ENCODE results near the gene NCAPG2.
A peak's percentile ranks its signal among the peaks of the same experiment; 100 is the strongest.

NCAPG2 gene

DNA sequence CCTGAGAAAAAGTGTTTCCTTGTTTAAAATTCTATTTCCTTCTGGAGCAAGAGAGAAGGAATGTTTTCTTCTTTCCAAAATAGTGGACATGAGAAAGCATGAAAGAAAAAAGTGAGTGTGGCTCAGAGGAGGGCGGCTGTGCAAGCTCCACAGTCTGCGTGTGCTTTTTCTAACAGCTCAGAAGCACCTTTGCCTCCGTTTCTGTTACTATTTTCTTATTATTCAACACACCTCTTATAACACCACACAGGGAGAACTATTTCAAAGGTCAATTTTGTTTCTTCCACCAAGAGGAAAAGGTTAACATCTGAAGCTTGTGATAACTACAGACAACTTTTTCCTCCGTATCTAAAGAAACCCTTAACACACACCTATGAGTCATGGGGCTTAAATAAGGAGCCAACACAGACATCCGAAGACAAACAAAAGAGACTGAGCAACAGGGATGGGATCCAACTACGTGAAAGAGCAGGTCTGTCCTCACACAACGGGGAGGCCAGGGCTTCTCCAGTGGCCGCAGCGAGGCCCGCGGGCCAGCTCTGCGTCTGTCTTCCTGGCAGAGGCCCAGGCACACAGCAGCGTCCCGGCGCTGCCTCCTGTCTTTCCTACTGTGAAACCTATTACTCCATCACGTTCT is 36.2 kb upstream of the NCAPG2 start:
- H3K9me3 Mint-ChIP-seq, result no peaks in the 10 kb centered on the region
- peaks cover 13% of the 10 kb centered on the region for H3K4me1 Mint-ChIP-seq (ENCODE audit: low read depth)
- peaks cover 93% of the 10 kb centered on the region for H3K36me3 Mint-ChIP-seq (ENCODE audit: low read depth)
- no peaks in the 10 kb centered on the region for H3K27me3 Mint-ChIP-seq
- no peak overlapping the region for H3K4me3 Mint-ChIP-seq
- peak overlapping the region; percentile 81 for H3K27ac Mint-ChIP-seq
- no peak for DNase-seq

DNA sequence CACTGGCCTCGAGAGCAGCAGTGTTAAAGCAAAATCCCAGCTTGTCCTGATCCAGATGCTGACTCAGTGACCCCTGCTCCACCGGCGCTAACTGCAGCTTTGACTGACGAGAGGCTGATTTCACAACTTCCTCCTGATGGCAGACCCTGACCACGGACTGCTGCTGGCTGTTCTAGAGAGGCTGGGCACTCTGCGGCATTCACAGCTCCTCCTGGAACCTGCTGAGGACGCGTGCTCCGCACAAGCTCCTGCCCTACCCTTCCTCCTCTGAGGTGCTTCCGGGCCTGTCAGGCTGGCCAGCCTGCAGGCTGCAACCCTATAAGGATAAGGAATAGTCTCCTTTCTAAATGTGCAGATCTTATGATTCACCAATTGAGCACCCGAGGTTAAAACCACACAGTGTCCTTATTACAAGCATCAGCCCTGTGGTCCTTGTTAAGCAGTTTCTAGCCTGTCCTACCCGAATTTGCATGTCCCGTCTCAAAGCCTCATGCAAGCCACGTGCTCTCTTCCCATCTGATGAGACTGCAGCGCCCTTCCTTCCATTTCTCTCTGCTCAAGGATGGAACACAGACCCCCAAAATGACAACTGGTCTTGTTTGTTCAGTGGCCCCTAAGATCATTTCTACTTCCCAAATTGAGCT is 35.5 kb upstream of the NCAPG2 start:
- no peaks in the 10 kb centered on the region for H3K9me3 Mint-ChIP-seq
- peak overlapping the region; percentile 81 for H3K27ac Mint-ChIP-seq
- no peak for DNase-seq
- peaks cover 93% of the 10 kb centered on the region for H3K36me3 Mint-ChIP-seq (ENCODE audit: low read depth)
- H3K4me1 Mint-ChIP-seq (ENCODE audit: low read depth), result peaks cover 13% of the 10 kb centered on the region
- no peak overlapping the region for H3K4me3 Mint-ChIP-seq
- H3K27me3 Mint-ChIP-seq, result no peaks in the 10 kb centered on the region

DNA sequence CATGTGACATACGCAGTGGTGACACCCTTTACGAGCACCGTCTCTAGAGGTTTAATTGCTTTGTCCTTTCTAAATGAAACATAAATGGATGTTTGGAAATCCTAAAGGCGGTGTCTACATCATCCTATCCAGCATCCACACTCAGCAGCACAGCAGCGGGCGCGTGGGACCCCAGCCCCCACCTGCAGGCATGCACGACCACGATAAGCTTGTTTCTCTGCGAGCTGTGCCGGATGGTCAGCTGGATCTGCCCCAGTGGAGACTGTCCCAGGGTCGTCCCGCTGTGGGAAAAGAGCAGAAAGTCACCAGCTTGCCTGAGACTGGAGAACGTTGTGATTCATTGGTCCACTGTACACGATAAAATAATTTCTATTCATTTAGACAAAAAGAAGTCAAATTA is 34.2 kb upstream of the NCAPG2 start:
- peaks cover 95% of the 10 kb centered on the region for H3K36me3 Mint-ChIP-seq (ENCODE audit: low read depth)
- H3K4me3 Mint-ChIP-seq, result no peak overlapping the region
- H3K27me3 Mint-ChIP-seq, result no peaks in the 10 kb centered on the region
- H3K4me1 Mint-ChIP-seq (ENCODE audit: low read depth), result peaks cover 13% of the 10 kb centered on the region
- H3K27ac Mint-ChIP-seq, result no peak overlapping the region
- no peaks in the 10 kb centered on the region for H3K9me3 Mint-ChIP-seq
- DNase-seq, result no peak

DNA sequence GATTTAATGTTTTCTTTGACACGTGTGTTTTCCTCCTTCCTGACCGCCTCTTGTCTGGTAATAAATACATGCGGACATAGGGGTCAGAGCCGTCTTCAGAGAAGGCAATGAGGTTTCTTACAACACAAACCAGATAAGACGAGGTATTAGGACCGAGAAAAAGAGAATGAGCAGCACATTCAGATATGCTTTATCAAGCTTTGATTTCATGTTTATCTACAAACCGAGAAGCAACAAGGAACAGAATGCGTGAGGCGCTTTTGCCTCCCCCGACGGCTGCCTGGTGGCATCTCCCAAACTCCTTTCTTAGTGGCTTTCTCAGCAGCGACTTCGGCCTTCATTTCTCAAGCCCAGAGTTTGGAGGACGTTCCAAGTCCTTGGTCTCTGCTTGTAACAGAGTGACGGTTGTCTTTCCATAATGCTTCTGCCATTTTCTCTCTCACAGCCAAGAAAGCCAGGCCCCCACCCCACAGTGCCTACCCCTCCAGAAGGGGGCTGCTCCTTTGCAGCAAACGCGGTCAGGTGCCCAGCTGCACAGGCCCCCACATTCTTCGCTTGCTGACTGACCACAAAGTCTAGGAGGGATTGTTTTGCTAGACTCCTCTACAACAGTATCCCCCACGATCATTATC is 32.6 kb upstream of the NCAPG2 start:
- Mint-ChIP-seq H3K4me3 (no peak overlapping the region), H3K27me3 (no peaks in the 10 kb centered on the region), H3K9me3 (no peaks in the 10 kb centered on the region), H3K4me1 (ENCODE audit: low read depth) (peaks cover 13% of the 10 kb centered on the region), H3K27ac (no peak overlapping the region), H3K36me3 (ENCODE audit: low read depth) (peaks cover 91% of the 10 kb centered on the region)
- DNase-seq, result no peak

DNA sequence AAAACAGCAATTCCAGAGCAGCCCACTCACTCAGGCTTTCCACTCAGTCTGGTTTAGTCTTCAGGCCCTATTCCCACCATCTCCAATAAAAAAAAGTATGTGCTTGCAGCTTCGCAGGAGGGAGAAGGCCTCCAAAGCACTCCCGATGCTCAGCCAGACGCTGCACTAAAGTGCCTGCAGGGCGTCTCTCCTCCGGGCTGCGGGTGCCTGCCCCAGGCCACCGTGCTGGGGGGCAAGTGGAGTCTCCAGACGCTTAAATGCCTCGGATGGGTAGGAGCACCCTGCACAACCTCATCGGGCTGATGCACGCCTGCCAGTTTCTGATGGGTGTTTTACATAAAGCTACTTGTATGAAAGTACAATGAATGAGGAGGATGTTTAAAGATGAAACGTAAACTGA is 31.3 kb upstream of the NCAPG2 start:
- Mint-ChIP-seq H3K27me3 (no peaks in the 10 kb centered on the region), H3K27ac (peak overlapping the region; percentile 33), H3K4me3 (no peak overlapping the region), H3K36me3 (ENCODE audit: low read depth) (peaks cover 90% of the 10 kb centered on the region), H3K9me3 (no peaks in the 10 kb centered on the region), H3K4me1 (ENCODE audit: low read depth) (peaks cover 10% of the 10 kb centered on the region)
- no peak for DNase-seq

DNA sequence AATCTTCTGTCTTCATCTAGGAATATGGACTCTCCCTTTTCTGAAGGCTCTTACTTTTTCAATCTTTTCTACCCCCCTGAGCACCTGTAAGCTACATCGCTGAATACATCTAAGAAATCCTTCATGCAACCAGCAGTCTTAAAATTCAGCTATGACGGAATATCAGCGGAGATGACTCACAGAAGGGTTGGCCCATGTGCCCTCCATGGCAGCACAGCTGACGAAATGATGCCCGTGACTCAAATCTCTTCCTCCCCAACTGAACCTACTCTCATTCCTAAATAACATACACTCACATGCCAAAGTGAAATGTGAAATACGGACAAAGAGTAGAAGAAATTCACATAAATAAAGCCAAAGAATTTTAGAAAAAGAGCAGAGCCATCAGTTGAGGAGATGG is 30.3 kb upstream of the NCAPG2 start:
- Mint-ChIP-seq H3K9me3 (no peaks in the 10 kb centered on the region), H3K27ac (peak overlapping the region; percentile 2), H3K4me1 (ENCODE audit: low read depth) (peaks cover under 1% of the 10 kb centered on the region), H3K4me3 (no peak overlapping the region), H3K27me3 (no peaks in the 10 kb centered on the region), H3K36me3 (ENCODE audit: low read depth) (peaks cover 90% of the 10 kb centered on the region)
- DNase-seq, result no peak

DNA sequence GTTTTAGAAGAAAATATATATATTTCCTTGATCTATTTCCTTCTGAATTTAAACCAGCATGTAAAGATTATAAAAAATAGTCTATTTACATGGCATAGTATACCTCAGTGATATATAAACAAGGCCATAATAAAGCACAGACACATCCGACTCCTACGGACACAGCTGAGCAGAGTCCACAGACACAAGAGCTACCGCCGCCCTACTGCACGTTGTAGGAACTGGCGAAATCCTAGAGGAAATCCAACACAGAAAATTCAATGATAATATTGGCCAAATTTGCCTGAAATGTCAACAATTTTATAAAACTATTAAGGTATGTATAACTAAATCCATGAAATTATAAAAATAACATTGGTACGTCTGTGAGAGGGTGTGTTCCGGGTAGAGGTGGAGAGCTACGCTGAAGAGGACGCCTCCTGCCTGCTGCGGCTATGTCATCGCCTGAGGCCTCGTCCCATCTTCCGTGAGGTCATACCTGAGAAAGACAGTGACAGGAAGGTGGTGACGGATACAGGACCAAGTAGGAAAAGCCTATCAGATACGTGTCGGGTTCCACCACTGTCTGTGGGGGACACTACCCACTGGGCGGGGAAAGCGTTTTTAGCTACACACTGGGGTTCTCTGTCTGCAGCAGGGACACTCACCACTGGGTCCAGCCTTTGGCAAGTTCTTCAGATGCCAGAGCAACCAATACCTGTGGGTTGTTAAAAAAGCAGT is 29.3 kb upstream of the NCAPG2 start:
- Mint-ChIP-seq H3K4me3 (no peak overlapping the region), H3K9me3 (no peaks in the 10 kb centered on the region), H3K27me3 (no peaks in the 10 kb centered on the region), H3K27ac (no peak overlapping the region), H3K36me3 (ENCODE audit: low read depth) (peaks cover 85% of the 10 kb centered on the region), H3K4me1 (ENCODE audit: low read depth) (peaks cover 2% of the 10 kb centered on the region)
- no peak for DNase-seq

DNA sequence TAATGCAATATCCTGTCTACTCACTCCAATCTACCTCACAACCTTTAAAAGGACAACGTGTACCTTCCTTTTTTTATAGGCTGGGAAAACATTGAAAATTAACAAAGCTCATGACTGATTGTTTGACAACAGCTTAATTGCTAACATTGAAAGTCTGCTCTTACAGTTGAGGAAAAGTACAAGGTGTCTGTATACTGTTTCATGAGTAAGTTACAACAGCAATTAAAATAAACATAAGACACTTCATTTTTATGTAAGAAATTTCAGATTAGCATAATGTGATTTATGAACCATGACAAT is 28.6 kb upstream of the NCAPG2 start:
- Mint-ChIP-seq H3K27me3 (no peaks in the 10 kb centered on the region), H3K27ac (peak overlapping the region; percentile 33), H3K4me3 (no peak overlapping the region), H3K9me3 (no peaks in the 10 kb centered on the region), H3K4me1 (ENCODE audit: low read depth) (peaks cover 4% of the 10 kb centered on the region), H3K36me3 (ENCODE audit: low read depth) (peaks cover 83% of the 10 kb centered on the region)
- no peak for DNase-seq

DNA sequence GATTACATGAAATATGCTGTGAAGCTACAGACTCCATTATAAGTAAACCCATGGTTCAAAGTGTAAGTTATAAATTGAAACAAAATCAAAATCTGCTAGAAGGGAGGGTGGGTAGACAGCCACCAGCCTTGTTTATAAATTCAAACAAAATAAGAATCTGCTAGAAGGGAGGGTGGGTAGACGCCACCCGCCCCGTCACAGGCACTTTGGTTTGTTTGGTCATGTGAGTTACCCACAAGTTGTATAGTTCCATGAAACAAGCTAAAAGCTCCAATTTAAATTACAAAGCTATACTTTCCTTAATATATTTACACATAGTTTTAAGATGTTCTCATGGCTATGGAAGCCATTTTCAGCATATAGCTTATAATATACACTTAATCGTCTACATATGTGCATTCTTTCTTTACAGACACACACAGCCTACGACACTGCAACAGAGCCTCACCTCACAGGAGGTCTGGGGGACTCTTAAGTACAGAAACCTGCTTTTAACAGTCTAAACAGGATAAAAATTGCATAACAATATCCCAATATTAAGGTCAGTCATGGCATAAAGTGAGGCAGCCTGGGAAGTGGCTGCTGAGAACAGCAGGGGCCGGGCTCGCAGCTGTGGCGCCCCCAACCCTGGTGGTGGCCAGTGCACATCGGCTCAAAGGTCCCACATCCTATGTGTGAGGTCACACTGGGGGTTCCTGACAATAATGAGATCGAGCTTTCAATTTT is 28.1 kb upstream of the NCAPG2 start:
- H3K36me3 Mint-ChIP-seq (ENCODE audit: low read depth), result peaks cover 78% of the 10 kb centered on the region
- DNase-seq, result no peak
- H3K27ac Mint-ChIP-seq, result peak overlapping the region; percentile 33
- H3K4me3 Mint-ChIP-seq, result no peak overlapping the region
- H3K9me3 Mint-ChIP-seq, result no peaks in the 10 kb centered on the region
- peaks cover 4% of the 10 kb centered on the region for H3K4me1 Mint-ChIP-seq (ENCODE audit: low read depth)
- H3K27me3 Mint-ChIP-seq, result no peaks in the 10 kb centered on the region

DNA sequence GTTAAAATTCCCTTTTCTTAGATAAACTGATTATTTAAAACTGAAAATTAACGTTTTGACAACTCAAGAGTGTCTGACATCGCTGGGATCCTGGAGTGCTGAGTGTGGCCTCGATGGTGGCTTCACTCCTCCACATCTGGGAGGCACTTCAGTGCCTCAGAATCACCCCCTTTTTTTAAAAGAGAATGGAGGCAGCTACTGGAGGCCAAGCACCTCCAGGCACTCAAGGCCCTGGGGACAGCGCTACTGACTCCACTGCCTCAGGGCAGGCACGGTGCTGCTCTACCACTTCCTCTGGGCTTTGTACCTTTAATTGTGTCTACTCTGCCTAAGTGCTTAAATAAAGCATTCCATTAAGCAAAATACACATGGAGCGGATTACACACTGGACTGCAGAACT is 27.2 kb upstream of the NCAPG2 start:
- Mint-ChIP-seq H3K9me3 (no peaks in the 10 kb centered on the region), H3K36me3 (ENCODE audit: low read depth) (peaks cover 69% of the 10 kb centered on the region), H3K27ac (peak overlapping the region; percentile 69), H3K4me3 (no peak overlapping the region), H3K27me3 (no peaks in the 10 kb centered on the region), H3K4me1 (ENCODE audit: low read depth) (peaks cover 4% of the 10 kb centered on the region)
- DNase-seq, result no peak

DNA sequence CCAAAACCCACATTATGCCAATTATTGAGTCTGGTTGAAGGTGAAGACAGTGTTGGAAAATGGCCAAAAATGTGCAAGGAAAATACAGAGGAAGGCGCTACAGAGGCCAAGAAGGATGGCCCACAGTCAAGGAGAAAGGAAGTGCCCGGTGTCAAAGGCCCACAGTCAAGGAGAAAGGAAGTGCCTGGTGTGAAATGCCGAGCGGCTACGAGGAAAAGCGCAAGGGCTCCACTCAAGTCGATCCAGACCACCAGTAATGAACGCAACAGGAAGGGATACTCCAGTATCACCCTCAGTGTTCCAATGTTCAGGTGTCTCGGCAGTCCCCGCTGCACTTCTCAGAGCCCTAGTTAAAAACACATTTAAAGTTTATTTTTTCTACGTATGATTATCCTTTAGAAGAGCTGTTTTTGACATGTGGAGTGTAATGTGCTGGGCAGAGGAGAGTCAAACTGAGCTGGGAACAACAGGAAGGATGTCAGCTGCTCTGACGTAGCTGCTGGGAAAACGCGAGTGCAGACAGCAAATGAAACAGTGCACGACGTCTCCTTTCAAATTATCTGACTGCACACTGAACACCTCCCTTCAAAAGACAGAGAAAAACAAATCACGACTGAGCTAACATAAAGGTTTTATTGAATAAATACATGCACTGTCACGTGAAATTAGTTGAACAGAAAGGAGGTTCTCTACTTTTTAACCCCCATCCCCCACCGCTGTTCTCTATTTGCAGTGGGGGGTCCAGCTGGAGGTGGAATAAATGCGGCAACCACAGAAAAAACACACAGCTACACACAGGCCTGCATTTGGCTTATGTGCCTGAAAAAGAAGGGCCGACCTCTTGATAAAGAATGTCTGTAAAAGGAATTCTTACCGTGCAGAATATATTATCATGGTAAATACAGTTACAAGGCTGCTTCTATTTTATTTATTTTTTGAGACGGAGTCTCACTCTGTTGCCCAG is 26.1 kb upstream of the NCAPG2 start:
- Mint-ChIP-seq H3K36me3 (ENCODE audit: low read depth) (peaks cover 60% of the 10 kb centered on the region), H3K27me3 (no peaks in the 10 kb centered on the region), H3K27ac (peak overlapping the region; percentile 6), H3K4me1 (ENCODE audit: low read depth) (peaks cover 4% of the 10 kb centered on the region), H3K9me3 (no peaks in the 10 kb centered on the region), H3K4me3 (no peak overlapping the region)
- DNase-seq, result no peak

DNA sequence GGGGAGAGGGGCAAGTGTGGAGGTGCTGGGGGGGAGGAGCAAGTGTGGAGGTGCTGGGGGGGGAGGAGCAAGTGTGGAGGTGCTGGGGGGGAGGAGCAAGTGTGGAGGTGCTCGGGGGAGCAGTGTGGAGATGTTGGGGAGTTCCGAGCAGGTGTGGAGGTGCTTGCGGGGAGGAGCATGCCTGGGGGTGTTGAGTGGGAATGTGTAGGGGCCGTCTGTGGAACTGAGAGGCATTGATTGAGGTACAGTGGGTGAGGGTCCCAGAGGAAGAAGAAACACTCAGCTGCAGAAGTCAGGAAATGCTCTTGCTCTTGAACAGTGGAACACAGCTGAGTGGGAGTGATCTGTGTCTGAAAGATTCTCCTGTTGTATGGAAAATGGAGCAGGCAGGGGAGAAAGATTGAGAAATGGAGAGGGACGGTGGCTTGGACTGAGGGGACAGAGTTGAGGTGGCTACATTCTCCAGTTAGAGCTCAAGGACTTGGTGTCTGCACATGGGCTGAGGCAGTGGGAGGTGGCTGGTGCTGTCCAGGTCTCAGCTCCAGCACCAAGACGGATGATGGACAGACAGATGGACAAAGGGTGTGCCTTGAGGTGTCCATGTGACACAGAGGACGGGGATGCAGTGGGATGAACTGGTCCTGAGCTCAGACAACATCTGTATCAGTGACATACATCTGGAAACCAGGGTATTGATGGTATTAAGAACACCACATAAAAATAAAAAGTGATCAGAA is 25.2 kb upstream of the NCAPG2 start:
- H3K9me3 Mint-ChIP-seq, result no peaks in the 10 kb centered on the region
- peaks cover 4% of the 10 kb centered on the region for H3K4me1 Mint-ChIP-seq (ENCODE audit: low read depth)
- no peaks in the 10 kb centered on the region for H3K27me3 Mint-ChIP-seq
- no peak for DNase-seq
- H3K4me3 Mint-ChIP-seq, result no peak overlapping the region
- peak overlapping the region; percentile 6 for H3K27ac Mint-ChIP-seq
- peaks cover 52% of the 10 kb centered on the region for H3K36me3 Mint-ChIP-seq (ENCODE audit: low read depth)

DNA sequence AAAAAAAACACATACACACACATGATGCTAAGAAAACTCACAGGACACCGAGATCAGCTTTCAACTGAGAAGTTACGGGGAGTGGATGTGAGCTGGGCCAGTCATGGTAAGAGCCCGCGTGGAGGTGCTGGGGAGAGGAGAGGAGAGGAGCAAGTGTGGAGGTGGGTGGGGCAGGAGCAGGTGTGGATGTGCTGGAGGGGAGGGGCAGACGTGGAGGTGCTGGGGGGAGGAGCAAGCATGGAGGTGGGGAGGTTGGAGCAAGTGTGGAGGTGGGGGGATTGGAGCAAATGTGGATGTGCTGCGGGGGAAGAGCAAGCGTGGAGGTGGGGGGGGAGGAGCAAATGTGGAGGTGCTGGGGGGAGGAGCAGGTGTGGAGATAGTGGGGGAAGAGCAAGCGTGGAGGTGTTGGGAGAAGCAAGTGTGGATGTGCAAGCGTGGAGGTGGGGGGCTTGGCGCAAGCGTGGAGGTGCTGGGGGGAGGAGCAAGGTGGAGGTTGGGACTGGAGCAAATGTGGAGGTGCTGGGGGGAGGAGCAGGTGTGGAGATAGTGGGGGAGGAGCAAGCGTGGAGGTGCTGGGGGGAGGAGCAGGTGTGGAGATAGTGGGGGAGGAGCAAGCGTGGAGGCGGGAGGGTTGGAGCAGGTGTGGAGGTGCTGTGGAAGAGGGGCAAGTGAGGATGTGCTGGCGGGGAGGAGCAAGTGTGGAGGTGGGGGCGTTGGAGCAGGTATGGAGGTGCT is 24.5 kb upstream of the NCAPG2 start:
- H3K27ac Mint-ChIP-seq, result peak overlapping the region; percentile 55
- peaks cover 45% of the 10 kb centered on the region for H3K36me3 Mint-ChIP-seq (ENCODE audit: low read depth)
- H3K27me3 Mint-ChIP-seq, result no peaks in the 10 kb centered on the region
- peaks cover 4% of the 10 kb centered on the region for H3K4me1 Mint-ChIP-seq (ENCODE audit: low read depth)
- no peak overlapping the region for H3K4me3 Mint-ChIP-seq
- DNase-seq, result no peak
- H3K9me3 Mint-ChIP-seq, result no peaks in the 10 kb centered on the region

Data from activated T-cell treated with anti-CD3 and anti-CD28 coated beads, Interleukin-2, amount 50 U/mL, for 24 hours (primary cell).